Islet of Langerhans (tissue), 1 donor: ENCODE measurements around the gene RPAP3.

Experiments
- FAIRE-seq: peaks from one replicate; lab custom pipeline; 2011; peaks lifted over from hg19 to GRCh38; lab: Jason Lieb, UNC

The RPAP3 gene

DNA sequence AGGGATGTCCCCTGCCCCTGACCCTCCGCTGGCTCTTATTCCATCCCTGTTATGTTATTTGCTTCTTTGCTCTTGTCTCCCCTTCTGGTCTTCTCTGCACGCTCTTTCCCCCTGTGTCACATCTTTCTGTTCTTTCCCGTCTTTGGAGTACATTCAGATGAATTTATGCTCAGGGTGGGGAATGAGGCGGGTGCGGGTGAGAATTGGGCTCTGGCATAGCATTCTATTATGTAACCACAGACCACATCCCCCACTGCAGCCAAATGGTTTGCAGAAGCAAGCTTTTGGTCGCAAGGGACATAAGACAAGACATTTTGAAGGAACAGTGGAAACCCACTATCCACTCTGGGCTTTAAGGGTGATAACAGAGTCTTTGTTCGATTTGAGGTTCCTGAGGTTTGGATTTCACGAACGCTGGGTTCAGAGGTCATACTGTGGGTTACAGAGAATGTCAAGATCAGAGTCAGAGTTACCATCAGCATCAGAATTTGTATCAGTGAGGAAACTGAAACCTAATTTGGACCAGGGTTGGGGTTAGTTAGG, 15.7 kb upstream of the RPAP3 start:
- FAIRE-seq: no peak

DNA sequence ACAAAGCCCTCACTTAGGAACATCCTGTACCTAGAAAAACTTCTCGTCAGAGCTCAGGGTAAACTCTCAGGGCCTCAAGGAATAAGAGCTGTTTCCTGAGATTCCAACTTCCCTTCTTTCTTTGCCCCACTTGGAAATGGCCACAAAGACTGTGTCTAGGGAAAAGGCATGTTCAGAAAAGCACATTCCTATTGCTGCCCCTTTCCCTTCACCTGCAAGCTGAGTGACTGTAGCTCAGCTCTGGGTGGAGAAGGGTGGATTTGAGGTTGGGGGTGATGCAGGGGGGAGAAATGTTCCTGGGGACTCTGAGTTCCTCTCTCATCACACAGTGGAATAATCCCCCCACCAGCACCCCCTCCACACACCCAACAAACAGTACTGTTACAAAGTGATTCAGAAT, 12.7 kb upstream of the RPAP3 start:
- FAIRE-seq: no peak

DNA sequence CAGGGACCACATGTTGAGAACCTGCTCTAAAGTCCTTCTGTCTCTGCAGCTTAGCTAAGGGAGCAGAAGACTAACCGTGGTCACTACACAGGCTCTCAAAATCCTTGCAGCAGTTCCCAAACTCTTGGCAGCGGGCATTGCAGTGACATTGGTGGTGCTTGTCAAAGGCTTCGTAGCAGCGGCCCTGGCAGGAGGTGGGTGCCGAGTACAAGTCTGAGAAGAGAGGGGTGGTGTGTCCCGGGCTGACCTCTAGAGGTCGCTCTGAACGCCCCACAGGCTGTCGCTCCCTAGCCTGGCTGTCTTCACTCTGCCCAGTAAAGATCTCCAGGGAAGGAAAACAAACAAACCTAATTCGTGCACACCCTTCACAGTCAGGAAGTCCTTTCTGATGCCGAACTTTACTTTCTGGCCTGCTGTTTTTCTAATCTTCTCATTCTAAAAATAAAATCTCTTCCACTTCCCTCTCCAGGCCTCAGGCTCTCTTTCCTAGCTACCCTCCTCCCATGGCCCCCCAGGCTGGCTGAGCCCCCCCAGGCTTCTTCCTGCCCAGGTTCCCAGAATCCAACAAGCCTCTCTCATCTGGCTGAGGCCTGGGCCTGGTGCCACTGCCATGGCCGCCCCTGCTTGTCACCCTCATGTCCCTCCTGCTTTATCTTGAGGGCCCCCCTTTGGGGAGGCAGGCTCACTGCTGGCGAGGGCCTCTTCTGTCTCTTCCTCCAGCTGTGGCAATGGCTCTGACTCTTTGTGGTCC, 11.8 kb upstream of the RPAP3 start:
- no peak for FAIRE-seq

DNA sequence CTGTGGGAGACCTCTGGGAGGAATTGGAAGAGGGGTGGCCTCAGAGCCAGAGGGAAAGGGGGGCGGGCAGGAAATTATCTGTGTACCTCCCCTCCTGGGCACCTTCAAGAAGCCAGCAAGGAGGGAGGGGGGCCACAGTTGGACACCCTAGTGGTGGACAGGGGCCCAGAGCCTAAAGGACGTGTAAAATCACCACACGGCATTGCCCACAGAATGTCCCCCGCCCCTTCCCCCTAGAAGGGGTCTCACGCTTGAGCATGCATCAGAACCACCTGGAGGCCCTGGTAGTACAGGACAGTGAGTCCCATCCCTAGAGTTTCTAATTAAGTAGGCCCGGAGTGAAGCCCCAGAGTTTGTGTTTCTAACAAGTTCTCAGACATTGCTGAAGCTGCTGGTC, 11.2 kb upstream of the RPAP3 start:
- no peak for FAIRE-seq

DNA sequence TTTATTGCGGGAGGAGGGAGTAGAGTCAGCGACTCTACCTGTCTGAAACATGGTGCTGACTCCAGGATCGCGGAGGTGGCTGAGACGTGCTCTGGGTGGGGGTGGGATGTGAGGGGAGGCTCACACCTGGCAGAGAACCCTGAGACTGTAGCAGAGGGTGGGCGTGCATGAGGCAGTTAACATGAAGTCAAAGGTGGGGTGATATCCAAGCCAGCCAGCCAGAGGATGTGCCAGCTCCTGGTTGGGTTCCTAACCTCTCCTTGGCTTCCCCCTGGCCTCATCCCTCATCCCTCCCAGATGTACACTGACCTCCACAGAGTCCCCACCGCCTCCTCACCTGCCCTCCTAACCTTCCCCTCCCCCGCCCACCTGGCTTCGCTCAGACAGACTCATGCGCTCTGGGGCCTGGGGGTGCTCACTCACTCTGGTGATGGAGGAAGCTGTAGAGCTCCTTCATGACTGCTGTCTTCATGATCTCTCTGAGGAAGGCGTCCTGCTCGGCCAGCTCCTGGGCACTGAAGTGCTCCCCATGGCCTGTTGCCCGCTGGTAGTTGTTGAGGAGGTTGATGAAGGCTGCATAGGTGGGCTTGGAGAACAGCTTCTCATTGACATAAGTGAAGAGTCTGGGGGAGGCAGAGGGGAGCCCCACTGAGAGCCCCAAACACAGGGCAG, 10.2 kb upstream of the RPAP3 start:
- FAIRE-seq: no peak

DNA sequence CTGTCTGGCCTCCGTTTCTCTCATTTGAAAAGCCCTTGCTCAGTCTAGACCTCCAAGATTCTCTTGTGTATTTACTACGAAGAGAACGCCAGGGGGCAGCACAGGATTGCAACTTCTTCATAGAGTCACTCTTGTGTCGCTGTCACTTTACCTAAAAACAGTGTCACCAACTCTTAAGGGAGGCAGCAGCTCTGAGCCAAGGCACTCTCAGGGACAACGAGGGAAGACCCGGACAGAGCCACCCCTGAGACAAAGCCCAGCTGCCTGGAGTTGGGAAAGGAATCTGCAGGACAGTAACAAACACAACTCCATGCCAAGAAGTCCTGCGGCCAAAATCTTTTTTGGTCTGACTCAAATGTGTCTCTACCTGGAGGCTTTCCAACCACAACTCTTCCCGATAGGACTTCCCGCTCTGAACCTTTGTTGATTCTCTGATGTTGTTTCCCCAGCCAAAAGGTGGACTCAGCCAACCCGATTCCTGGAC, 9.6 kb upstream of the RPAP3 start:
- FAIRE-seq: no peak

DNA sequence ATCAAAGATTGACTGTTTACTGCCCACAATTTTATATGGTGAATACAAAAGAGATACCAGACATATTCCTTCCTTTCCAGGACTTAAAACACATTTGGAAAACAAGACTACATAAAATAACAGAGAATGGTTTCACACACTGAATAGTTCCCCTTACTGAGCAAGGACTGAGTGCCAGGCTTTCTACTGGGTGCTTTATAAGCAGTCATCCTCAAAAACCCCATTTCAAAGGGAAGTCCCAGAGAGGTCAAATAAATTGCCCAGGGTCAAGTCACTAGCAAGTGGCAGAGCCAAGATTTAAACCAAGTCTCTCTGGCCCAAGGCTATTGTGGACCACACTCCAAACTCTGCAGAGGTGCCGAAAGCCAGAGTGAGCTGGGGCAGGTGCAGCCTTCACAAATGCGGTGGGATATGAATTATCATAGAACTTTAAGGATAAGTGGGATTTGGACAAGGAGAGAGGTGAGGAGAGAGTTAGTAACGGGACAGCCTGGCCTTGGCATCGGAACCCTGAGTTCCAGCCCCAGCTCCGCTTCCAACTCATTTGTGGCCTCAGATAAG, 9.1 kb upstream of the RPAP3 start:
- no peak for FAIRE-seq

DNA sequence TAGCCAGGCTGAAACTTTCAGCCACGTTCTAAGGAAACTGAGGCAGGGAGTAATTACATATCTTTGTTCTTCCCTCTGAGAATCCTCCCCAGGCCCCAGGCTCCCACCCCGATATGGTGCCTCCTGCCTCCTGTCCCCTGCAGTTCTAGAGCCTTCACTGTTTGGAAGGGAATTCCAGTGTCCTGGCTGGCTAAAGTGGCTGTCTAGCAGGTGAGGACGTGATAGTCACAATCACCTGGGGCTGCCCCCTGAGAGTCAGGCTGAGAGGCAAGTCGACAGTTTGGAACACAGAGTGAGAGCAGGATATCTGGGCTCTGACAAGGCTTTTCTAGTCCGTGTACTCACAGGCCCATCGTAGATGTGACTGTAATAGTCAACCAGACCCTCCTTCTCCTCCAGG, 6.3 kb upstream of the RPAP3 start:
- FAIRE-seq: no peak

DNA sequence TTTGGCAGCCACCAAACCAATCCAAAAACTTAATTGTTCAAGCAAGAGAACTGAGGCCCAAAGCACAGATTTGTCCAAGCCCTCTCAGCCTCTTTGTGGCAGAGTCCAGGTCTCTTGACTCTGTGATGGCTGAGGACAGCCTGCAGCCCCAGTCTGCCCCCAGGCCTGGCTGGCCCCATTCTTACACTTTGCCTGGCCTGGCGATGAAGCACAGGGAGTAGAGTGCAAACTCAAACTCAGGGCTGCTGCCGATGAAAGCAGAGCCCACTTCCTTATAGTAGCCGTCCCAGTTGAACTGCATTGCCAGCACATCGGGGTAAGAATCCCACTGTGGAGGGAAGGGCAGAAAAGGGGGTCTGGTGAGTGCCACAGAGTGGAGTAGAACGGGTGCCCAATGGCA, 5.6 kb upstream of the RPAP3 start:
- FAIRE-seq: no peak

DNA sequence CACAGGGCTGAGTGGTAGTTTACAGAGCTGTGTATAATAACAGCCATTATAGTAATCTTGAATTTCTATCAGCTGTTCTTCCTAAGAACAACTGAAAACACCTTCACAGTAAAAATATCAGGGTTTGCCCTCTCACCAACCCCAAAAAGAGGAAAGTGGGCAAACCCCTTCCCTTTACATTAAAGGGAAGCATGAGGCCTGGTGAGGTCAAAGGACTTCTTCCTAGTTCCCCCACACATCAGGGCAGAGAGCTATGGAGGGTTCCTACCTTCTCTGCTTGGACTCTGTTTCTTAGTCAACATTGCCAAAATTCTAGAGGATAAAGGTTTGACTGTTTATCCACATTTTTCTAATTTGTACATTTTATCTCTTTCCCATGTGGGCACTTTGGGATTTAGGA, 4.4 kb upstream of the RPAP3 start:
- no peak for FAIRE-seq

DNA sequence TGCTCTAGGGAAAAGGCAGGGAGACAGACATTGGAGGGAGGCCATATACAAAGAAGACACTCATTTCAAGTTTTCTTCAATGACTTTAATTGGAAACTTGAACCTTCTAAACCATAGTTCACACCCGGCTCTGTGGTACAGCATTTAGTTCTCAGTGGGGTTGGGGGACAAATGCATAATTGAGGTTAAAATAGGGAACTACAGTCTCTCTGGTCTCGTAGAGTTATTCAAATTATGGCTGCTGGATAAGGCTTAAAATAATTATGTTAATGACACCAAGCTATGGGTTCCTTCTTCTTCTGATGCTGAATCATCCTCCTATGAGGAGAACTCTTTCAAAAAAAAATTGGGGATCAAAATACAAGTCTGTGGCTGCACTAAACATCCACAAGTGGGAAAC, 3.8 kb upstream of the RPAP3 start:
- FAIRE-seq: no peak

DNA sequence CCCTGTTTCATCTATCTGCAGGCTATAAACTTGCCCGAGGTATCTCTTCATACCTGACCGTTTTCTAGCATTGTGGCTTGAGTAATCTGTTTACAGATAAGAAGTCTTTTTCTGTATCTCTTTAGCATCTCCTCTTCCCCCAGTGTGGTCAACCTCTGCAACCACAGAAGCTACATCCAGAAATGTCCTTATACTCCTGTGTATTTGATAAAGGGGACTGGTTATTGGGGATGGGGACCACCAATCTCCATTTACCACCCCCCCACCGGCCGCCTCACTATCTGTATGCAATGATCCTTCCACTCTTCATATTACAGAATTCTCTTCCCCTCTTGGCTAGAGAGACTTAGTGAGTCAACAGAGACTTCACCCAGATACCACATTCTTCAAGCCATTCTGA, 3.4 kb upstream of the RPAP3 start:
- FAIRE-seq: no peak

DNA sequence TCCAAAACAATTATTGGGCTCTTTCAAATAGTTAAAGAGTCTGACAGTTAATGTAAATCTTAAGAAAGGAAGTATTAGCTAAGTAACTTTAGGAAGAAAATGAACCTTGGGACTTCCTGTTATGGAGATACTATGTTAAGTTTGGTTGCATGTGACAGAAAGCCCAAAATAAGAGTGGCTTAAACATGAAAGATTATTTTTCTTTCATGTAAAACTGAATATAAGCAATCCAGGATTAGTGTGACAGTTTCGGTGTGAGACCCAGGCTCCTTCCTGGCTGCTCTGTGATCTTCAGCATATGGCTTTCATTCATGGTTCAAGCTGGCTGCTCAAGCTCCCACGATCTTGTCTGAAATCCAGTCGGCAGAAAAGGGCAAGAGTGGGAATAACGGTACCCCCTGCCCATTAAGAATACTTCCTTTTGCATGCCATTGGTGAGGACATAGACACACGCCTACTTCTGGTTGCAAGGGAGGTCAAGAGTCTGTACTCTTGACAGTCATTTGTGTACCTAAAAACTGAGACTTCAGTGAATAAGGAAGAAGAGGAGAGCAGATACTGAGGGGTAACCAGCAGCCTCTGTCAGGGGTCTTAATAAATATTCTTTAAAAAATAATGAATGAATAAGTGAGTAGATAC, 2.2 kb upstream of the RPAP3 start:
- no peak for FAIRE-seq

DNA sequence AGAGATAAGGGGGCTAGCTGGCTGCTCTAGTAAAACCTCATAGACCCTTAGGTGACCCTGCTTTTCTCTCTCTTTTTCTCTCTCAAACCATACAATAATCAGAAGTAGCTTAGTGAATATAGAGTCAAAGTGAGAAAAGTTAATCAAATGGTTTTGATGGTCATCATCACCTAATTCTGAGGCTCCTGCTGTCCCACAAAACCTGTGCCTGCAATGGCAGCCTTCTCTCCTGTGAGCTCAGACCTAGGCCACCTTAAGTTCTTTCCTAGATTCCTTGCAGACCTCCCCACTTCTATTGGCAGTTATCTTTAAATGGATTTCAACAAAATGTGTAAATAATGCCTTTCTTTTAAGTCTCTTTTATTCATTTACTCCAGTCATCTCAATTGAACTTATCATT, 1.5 kb upstream of the RPAP3 start:
- FAIRE-seq: no peak

DNA sequence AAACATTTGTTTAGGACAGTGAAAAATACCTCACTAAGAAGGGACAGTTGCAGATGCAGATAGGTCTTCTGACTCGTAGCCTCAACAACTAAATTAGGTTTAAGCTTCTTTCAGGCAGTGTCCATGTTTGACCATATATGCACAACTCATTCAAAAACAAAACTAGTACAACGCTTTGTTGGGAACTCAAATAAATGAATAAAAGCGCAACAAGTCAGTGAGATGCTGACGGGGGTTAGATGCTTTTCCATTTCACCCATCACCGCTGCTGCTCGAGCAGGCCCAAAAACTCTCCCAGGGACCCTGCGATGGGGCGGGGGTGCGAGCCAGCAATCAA, 633 bp downstream of the RPAP3 start:
- FAIRE-seq: no peak

DNA sequence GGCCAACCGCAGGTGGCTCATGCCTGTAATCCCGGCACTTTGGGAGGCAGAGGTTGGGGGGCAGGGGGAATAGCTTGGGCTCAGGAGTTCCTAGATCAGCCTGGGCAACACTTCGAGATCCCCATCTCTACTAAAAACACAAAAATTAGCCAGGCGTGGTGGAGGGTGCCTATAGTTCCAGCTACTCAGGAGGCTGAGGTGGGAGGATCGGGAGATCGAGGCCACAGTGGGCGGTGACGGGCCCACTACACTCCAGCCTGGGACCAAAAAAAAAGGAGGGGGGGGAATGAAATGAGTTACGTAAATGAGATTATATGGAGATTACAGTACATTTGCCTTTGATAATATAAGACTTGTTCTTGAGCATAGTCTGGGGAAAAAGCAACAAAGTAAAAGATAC, 1.1 kb downstream of the RPAP3 start:
- FAIRE-seq: no peak

DNA sequence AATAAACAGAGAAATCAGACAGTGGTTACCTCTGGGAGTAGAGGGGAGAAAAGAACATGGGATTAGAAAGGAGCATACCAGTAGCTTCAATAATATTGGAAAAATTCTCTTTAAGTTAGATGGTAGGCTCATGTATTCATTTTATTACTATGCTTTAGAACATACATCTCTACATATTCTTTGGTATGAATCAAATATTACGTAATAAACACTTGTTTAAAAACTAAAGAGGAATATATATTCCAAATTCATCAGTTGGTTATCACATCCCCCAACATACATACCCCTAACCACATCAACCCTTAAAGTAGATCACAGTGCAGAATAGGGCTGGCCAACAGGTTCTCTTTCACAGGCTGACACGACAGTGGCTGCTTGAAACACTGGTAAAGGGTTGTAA, 5.6 kb downstream of the RPAP3 start:
- FAIRE-seq: no peak

DNA sequence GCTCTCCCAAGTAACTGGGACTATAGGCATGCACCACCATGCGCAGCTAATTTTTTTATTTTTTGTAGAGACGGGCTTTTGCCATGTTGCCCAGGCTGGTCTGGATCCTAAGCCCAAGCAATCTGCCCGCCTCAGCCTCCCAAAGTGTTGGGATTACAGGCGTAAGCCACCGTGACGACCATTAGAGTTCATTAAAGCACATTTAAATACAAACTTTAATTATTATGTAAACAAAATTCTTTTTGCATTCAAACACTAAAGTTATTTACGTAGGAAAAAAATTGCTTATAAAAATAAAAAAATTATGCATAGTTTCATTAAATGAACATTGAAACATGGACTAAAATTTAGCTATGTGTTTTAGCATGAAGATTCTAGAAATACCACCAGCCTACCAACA, 7.2 kb downstream of the RPAP3 start:
- no peak for FAIRE-seq

DNA sequence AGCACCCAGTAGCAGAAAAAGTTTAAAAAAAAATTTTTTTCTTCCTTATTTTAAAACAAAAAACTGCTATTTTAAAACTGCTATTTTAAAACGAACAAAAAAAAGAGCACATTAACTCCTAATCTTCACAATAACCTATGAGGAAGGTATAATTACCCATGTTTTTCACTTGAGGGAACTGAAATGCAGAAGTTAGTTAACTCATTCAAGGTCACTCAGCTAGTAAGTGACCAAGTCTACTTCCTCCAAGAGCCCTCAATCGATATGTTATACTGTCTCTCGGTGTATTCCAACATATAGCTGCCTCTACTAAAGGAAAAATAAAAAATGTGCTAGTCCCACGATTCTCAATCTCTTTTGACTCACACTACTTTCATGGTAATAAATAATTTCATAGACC, 7.8 kb downstream of the RPAP3 start:
- no peak for FAIRE-seq

DNA sequence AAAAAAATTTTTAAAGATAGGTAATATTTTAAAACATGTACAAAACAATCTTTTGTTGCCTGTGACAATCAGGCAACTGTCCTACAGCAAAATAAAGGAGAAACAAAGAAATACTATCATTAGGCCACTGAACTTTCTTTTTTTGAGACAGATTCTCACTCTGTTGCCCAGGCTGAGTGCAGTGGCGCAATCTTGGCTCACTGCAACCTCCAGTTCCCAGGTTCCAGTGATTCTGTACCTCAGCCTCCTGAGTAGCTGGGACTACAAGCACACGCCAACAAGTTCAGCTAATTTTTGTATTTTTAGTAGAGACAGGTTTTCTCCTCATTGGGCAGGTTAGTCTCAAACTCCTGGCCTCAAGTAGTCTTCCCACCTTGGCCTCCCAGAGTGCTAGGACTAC, 16.6 kb downstream of the RPAP3 start:
- FAIRE-seq: no peak

DNA sequence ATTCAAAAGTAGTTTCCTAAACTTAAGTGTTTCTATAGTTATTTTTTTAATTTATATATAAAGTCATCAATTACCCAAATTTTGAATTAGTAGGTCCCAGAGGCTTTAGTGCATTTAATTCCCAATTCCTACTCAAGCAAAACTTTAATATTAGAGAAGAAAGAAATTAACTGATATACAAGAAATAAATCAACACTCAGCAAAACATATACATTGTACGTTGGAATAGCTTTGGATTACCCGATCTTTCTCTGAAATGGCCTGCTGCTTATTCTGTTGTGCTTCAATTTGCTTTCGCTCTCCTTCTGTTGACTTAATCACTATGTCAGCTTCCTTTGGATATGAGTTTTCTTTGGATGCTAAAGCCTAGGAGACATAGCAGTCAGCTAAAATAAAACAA, 18.2 kb downstream of the RPAP3 start:
- no peak for FAIRE-seq

DNA sequence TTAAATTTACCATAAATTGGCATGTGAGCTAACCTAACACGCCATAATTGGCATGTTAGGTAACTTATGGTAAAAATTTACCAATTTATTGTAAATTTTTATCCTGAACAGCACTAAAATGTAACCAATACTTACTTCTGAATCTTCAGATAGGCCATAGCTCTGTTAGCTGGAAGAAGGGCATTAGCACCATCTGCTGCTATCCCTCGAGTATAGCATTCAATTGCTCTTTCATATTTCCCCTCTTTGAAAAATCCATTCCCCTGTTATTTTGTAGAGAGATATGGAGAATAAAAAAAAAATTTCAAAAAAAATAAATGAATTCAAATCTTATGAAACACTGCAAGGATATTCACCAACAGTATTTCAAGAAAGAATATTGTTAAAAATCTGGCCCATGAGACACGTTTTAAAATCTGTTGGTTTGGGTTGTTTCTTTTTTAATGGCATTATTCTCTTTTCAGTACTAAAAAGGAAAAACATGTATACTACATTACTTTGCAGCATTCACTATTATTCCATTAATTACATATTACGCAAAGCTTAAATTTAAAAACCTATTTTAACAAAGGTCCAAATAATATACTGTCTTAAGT, 19.1 kb downstream of the RPAP3 start:
- peak; percentile 99 for FAIRE-seq

DNA sequence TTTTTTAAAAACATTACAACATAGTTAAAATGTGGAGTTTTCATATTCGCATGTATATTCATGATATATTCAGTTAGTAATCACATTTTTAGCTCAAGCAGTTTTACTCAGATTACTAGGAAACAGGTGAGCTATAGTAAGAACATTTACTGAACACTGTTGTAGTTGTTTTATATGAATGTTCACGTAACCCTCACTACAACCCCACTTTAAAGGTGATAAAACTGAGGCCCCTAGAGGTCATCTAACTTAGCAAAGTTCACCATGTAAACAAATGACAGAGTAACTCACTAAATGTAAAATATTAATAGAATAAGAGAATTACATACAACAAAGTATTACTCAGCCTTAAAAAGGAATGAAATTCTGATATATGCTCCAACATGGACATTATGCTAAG, 26.0 kb downstream of the RPAP3 start:
- FAIRE-seq: no peak
